Dedifferentiated amniotic fluid mesenchymal stem cell (primary cell): ENCODE data around the gene ATP10A.
"Not testable (repeated sequence)": the region's sequence is repeated elsewhere in the genome, so short reads cannot be mapped to it uniquely, and the experiment has no call there.

Experiments
- DNase-seq: peaks from one replicate; pipeline ENCODE4 v3.0.0-alpha.2; 2016; ENCODE audit errors: extremely low spot score

Gene ATP10A

DNA sequence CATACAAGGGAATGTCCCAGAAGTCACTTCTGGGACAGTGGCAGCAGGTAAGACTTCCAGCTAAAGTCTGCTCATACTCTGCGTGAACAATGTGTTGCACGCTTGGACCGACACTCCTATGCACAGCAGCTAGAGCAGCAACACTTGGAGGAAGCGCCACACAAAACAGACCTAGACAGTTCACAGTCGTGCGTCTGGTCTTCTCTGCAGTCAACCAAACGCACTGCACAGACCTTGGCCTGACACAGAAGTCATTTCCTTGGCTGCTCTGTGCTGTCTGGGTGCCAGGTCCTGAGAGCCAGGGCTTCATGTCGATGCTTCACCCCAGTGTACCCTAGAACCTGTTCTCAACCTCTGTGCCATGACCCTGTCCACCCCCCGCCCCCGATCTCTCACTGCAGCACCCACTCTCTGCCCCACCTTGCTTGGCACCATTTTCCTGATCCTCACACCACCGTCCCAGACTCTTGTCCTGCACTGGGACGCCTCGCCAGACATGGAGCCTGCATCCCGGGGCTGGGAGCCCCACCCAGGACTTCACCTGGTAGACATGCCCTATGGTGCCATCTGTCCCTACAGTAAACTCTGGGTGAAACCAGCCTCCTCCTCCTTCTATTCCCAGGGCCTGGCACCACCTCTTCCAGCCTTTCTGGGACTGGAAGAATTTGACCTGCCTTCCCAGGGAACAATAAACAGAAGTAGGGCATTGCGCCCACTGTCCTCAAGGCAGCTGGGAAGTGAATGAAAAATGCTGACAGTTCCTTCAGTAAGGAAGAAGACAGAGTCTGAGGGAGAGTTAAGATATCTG lies 3.1 kb downstream of the ATP10A start:
- DNase-seq, result no peak

DNA sequence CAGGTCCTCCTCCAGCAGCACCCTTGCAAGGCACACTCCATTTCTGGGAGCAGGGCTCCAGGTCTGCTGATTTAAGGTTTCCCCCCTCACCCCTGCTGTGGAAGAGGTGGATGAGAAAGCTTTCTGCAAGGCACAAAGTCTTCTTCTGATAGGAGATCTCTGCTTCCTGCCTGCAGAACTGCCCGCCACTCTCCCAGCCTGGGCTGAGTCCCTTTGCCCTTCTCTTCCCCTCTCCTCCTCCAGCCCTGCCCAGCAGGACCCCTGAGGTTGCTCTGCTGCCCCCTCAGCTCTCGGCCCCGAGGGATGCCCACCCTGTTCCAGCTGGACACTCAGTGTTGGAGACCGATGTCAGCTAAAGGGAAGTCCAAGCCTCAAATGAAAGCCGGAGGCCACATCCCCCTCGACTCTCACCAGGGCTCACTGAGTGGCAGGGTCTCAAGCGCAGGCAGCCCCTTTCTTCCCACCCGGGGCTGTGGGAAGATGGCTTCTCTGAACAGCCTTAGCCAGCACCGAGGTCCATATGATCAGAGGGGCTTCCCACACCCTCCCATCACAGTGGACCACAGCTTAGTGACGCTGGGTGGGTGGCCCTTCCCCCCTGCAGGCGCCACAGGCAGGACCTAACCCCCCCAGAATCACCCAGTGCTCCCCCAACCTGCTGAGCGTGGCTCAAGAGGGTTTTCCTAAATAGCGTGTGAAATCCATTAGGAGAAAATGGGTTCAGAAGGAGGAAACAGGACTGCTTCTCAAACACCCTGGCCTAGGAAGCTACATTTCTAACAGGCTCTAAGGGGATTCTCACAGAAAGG lies 4.0 kb downstream of the ATP10A start:
- DNase-seq, result no peak

DNA sequence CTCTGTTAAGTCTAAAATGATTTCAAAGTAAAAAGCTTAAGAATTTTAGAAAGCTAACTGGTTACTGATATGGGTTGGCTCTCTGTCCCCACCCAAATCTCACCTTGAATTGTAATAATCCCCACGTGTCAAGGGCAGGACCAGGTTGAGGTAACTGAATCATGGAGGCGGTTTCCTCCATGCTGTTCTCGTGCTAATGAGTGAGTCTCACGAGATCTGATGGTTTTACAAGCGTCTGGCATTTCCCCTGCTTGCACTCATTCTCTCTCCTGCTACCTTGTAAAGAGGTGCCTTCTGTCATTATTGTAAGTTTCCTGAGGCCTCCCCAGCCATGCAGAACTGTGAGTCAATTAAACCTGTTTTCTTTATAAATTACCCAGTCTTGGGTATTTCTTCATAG lies 7.1 kb downstream of the ATP10A start:
- not testable (repeated sequence) for DNase-seq

DNA sequence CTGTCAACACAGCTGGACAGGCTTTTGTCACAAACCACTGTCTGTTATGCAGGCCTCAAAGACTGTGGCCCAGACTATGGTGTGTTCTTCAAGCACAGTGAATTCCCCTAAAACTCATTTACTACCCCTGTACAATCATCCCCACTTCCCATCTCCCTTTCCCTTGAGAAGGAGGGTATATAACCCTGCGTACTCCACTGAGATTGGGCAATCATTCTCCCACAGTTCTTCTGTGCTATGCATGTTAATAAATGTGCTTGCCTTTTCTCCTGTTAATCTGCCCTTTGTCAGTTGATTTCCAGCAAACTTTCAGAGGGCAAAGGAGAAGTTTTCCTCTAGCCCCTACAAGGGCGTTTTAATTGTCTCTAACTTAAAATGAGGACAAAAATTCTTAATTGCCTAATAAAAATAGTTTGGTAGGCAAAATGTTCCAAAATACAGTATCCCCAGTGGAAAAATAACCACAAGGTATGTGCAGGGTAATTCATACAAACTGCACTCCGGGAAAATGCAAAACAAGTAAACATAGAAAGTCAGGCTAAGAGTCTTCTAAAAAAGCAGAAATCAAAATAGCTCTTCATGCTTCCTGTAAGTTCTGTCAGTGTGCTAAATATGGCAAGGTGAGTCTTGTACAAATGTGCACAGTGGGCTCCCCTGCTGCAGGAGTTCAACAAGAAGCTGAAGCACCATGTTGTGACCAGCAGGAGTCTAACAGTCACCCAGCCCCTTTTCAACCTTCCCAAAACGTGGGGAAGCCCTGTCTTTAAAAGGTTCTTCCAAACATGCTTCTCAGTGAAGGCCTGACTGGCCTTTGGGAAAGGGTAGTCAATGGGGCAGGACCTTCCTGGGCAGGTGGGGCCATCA lies 10.2 kb downstream of the ATP10A start:
- no peak for DNase-seq

DNA sequence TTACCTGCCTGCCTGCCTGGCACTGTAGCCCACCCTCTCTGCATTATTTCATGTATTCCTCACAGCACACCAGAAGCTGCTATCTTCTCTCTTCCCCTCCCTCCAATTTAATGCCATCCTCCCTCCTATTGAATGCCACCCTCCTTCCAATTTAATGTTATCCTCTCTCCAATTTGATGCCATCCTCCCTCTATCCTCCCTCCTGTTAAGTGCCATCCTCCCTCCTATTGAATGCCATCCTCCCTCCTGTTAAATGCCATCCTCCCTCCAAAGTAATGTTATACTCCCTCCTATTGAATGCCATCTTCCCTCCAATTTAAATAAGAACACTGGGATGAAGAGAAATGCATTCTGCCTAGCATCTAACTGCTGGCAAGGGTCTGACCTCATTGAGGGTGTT lies 11.1 kb downstream of the ATP10A start:
- DNase-seq, result no peak

DNA sequence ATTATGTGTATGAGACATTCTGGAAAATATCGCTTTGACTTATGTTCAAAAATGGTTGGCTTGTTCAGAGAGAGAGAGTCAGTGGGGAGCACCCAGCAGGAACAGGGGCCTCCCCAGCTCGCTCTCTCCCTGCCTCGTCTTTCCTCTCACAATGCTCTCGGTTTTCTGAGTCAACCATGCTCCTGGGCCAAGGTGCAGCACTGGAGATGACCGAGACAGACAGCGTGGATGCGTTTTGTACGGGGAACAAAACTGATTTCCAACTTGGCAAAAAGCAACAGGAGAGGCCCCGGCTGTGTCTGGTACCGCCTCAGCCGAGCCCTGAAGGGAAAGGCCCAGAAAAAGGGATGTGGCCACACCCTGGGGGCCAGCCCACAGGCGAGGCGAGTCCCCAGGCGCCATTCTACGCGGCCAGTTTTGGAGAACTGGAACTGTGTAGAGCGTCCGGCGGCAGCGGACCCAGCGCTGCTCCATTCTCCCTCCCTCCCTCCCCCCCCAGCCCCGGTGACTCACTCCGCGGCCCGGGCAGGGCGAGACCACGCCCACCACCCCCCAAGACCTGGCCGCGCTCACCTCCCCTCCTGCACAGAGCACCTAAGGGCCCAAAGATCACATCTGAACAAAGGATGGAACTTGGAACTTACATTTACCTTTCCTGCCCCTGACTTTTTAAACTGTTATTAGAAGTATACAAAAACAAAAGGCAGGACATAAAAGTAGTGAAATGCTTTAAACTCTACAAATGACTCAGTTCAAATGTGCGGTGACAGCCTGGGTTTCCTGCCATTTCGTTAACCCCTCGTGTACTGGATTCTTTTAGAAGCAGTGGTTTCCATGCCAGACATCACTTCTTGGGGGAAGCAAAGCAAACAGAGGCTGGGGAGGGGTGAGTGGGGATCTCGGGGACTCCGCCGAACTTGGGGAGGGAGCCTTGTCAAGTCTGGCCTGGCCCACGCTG lies 12.7 kb downstream of the ATP10A start:
- peak; percentile 60 for DNase-seq

DNA sequence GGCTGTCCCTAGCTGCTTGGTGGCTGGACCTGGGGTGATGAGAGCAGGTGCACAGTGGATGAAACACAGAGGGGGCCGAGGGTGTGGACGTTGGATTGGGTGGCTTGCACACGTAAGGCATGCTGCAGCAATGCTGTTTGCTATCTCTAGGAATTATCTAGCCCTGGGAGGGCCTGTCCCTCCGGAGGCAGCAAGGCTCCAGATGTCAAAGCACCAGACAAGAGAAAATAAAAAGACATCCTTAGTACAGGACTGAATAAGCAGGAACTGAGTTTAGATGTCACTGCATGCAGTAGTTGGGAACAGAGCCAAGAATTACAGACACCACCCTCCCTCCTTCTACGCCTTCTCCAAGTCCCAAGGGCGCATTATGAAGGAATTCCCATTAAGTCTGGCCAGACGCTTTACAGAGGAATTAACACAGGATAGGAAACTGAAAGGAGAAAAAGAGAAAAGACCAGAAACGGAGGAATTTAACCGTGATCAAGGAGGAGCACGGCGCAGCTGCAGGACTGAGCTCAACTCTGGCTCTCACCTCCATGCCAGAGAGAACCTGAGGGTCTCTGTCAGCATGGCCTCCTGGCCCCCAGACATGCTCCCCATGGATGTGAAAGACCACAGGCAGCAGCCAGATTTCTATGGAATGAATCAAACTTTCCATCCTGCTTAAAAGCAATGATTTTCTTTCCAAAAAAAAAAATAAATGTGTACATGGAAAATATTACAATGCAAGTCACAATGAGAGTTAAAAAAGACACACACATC lies 13.8 kb downstream of the ATP10A start:
- peak; percentile 75 for DNase-seq

DNA sequence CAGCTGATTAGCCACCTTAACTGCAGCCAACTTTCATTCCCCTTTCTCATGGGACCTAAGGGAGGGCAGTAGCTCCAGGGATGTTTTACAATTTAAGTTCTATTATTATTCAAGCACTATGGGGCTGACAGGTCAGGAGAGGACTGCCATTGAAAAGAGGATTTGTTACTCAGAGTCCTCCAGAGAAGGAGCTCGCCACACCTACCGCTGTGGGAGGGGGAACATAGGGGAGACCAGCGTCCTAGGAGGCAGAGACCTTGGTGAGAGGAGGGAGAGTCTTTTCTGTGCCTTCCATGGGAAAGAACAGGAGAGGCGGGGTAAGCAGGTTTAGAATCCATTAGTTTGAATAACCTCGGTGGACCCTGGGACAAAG lies 14.4 kb downstream of the ATP10A start:
- DNase-seq, result no peak

DNA sequence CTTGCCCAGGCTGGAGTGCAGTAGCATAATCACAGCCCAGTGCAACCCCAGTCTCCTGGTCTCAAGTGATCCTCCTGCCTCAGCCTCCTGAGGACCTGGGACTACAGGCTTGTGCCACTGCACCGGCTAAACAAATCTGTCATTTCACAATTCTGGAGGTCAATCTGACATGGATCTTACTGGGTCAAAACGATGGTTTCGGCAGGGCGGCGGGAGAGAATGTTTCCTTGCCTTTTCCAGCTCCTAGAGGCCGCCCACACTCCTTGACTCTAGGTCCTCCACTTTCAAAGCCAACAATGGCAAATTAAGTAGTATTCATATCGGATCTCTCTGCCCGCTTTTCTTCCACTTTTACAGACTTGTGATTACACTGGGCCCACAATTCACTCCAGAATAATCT lies 14.8 kb downstream of the ATP10A start:
- DNase-seq, result no peak

DNA sequence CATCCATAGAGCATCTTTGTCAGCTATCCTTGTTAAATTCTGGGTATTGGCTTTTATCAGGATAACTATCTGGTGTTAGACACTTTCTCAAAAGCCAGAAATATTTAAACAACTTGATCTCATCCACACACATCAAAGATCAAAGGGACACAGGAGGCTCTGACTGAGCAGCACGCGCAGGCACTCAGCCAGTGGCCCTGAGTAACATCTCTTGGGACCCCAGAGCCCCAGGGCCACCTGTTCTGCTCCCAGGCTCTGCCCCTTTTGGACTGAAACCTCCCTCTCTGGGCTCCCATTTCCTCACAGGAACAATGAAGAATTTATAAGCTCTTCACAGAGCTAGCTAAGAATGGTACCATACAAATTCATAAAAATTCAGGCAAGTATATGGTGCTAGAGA lies 16.1 kb downstream of the ATP10A start:
- DNase-seq, result no peak

DNA sequence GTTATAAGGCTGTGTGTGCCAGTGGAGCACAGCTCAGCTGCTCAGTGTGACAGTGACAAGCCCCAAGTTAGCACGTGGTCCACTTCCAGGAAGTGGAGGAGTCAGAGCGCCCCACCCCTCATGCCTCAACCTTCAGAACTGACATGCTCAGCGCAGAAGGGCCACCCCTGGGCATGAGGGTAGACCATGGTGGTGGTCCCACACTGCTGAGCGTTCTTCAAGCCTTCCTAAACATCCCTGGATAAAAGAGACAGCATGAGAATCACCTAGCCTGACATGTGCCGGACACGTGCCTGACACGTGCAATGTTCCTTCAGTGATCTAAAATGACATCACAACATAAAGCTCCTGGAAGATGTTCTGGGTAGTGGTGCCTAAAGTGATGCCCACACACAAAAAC lies 16.8 kb downstream of the ATP10A start:
- no peak for DNase-seq

DNA sequence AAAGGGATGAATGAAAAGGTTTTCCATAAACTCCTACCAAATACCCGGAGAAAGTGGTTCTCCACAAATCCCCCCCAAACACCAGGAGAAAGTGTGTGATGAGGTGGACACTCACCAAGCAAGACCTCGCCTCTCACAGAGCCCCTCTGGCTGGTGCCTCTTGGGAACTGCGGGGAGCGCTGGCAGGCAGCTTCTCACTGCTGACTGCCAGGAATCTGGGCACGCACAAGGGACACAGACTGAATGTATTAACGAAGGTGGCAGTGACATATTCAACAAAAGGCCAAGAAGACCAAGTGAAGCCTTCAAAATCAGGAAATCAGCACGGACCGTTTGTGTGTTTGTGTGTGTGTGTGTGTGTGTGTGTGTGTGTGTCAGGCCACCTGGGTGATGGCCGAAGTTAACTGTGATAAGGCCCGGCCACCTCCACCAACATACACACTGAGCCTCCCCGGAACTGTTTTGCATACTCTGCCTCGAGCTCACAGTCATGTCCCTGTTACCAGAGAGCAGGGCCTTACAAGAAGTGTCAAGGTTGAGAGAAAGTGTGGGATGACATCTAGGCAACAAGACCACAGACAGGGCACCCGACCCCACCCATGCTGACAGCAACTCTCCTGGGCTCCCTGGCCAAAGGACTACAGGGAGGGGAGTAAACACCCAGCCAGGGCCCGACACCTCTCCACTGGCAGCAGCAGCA lies 18.0 kb downstream of the ATP10A start:
- no peak for DNase-seq

DNA sequence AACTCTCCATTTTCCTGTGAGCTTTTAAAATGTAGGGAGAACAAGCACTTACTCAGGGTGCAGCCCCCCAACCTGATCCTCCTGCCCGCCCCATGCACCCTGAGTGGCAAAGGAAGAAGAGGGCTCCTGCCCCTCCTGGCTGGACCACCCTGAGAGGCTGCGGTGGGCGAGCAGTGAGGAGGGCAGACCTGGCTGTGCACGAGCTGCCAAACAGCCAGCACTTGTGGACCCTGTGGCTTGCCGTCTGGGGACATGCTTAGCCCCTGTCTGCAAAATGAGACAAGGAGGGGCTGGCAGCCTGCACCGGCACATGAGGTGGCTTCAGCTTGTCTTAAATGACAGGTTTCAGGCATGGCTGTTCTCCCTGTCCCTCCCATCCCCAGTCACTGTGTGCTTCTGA lies 18.6 kb downstream of the ATP10A start:
- no peak for DNase-seq

DNA sequence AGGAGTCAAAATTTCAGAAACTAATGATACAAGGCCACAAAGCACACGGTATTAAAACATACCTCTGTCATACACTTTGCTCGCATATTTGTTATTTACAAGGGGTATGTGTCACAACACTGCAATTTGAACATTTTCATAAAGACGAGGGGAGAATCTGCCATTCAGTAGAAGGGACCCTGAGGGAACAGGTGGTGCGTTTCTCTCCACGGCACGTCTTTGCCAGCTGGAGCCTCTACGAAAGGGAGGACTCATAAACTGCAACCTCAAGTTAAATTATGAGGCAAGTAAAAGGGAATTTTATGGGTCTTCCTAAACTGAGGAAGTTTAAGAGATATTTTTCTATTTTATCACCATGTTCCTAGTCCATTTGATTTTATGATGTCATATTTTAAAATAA lies 19.1 kb downstream of the ATP10A start:
- no peak for DNase-seq

DNA sequence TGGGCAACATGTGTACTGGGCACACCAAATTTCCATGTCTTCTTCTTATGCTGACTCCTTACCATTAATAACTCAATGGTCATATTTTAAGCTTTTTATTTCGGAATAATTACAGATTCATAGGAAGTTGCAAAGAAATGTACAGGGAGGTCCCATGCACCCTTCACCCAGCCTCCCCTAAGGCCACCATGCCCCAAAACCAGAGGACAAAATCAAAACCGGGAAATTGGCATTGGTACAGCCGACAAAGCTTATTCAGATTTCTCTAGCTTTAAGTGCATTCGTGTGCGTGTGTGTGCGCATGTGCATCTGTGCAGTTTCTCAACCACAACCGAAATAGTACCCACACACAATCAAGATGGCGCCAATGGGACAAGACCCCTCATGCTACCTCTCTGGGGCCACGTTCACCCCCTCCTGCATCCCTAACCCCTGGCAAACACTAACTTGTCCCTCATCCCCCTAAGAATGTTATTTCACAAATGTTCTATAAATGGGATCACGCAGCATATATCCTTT lies 23.4 kb downstream of the ATP10A start:
- DNase-seq, result no peak

DNA sequence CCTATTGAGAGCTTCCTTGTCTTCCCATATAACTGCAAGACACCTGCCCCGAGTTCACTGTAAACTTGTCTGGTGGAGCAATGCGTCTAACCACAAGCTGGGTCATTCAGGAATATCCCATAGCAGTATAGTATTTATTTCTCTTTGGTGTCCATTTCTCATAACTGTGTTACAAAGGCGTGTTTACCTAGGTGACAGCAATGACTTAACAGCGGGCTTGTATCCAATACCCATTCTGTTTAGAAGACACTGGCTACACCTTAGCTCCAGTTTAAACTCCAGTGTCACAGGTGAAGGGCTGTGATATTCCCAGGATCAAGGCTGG lies 24.3 kb downstream of the ATP10A start:
- no peak for DNase-seq

DNA sequence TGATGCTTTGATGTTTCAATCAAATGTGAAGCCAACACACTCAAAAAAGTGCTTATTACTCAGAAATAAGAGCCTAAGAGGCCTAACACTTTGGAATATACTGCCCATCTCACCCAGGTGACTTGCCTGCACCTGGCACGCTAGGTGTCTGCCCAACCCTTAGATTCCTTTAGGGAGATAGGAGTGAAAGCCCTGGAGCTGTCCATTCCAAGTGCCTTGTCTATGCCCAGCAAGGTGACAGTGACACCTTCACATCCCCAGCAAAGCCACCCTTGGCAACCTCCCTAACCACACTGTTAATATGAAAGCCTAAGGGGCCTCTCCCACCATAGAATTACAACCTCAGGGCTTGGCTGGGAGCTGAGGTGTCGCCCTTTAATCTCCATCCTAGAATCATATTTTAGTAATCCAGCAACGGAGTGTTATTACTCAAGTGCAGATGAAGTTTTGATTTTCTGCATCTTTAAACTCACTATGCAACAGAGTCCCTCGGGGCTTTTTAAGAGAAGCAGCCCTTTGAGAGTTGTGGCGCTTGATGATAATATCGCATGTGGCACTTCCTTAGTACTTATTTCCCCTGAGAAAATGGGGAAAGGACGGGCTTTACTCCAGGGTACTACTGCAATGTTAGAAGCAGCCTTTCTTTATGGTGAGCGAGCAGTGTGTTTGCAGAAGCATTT lies 24.8 kb downstream of the ATP10A start:
- DNase-seq, result no peak

DNA sequence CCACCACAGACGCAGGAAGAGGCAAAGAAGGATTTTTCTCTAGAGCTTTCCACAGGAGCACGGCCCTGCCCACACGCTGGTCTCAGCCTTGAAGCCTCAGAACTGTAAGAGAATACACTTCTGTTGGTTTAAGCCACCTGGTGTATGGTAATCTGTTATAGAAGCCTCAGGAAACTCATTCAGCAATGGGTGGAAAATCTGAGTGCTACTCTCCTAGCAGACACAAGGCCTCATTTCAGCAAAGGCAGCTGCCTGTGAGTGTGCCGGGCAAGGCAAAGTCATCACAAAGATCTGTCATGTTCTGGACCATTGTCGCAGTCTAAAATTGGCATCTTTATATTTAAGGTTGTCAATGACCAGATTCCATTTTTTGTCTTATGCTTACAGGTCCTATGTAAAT lies 31.0 kb downstream of the ATP10A start:
- DNase-seq, result no peak

DNA sequence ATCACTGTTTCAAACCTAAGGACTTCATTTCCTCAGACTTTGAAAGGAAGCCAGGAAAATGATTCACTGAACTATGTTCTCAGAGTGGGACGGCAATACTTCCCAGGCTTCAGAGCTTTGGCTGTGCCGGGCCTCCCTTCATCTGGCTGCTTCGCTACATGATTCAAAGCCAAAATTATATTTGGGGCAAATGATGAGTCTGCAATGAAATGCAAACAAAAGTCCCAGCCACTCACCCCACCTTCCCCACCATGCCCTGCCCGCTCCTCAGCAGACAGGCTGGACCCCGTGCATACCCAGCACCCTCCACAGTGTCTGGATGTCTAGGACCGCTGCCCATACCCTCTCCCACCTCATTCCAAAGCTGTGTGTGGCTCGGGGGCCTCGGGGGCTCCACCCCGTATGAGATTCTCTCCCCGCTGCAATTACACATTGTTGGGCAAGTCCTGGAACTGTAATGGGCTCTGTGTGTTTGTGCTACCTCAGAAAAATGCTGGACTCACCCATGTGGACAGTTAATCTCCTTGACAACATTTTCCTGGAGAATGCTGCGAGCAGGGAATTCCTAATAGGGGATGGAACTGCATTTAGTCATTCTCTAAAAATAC lies 32.2 kb downstream of the ATP10A start:
- DNase-seq, result peak; percentile 96
